ENCODE data around the gene GFI1B.

The GFI1B gene

DNA sequence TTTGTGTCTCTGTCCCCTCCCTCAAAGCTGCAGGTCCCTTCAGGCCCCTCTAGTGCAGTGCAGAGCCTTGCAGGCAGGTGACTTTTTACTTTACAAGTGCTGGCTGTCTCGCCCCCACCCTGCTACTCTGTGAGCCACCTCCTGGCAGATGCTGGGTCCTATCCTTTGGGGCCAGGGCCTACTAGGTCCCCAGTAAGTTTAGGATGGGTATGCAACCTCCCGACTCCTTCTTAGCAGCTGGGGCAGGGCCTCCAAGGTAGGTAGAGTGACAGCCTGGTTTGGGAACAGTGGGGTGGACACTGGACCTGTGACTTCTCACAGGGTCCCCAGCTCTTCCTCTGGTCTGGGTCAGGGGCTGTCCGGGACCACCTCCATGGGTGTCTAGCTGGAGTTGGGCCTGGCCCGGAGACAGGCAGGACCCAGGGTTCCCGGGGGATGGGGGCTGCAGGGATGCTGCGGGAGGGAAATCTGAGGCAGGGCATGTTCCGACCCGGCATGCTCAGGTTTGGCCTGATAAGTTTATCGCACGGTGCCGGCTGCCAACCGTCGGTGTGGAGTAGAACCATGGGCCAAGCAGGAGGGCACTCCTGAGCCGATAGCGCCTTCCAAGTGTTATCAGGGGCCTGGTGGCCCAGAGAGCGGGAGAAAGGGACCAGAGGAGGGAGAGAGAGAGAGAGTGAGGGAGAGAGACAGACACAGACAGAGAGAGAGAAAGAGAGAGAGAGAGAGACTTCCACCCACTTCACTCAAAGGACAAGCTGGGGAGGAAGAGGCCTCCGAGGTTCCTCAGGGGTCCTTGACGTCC lies 20.5 kb downstream of the GFI1B start:
- Histone ChIP-seq H2BK12ac (ENCODE audit: low read length) (no peak overlapping the region), H3K14ac (ENCODE audit: low read length) (no peak overlapping the region), H3K9me3 (ENCODE audit: insufficient read depth, low read depth, low read length) (no peaks in the 10 kb centered on the region), H3K27ac (ENCODE audit: low read depth, low read length) (no peak overlapping the region), H3K18ac (ENCODE audit: low read length) (no peak overlapping the region), H3K4ac (ENCODE audit: low read depth, low read length) (no peak overlapping the region), H4K91ac (ENCODE audit: low read depth, low read length) (no peak overlapping the region), H3K4me3 (ENCODE audit: low read depth, low read length) (no peak overlapping the region), H3K79me1 (ENCODE audit: low read length) (no peaks in the 10 kb centered on the region), H3K23ac (ENCODE audit: low read length) (no peak overlapping the region), H3K4me2 (ENCODE audit: low read length) (no peak overlapping the region), H3K36me3 (ENCODE audit: control insufficient read depth in 1 of 2, insufficient read depth in 2 of 2, low read length in 2 of 2) (no peaks in the 10 kb centered on the region), H4K12ac (ENCODE audit: low read depth, low read length) (no peak overlapping the region), H3K4me1 (ENCODE audit: control insufficient read depth in 1 of 2, insufficient read depth in 2 of 2, low read length in 2 of 2) (peaks cover 0 to 5% of the 10 kb centered on the region in 2 experiments), H3K9ac (ENCODE audit: low read length) (no peak overlapping the region), H4K8ac (ENCODE audit: low read depth, low read length) (no peak overlapping the region), H2BK120ac (ENCODE audit: insufficient read depth, low read length, poor library complexity) (no peak overlapping the region), H2AK5ac (ENCODE audit: low read length) (no peak overlapping the region), H3K79me2 (ENCODE audit: control insufficient read depth, insufficient read depth, low read length, poor library complexity) (peaks cover 1% of the 10 kb centered on the region), H2BK5ac (ENCODE audit: low read depth, low read length, poor library complexity) (no peak overlapping the region), H3K27me3 (ENCODE audit: insufficient read depth, low read length) (no peaks in the 10 kb centered on the region), H2AFZ (ENCODE audit: insufficient read depth, low read length, poor library complexity) (no peak overlapping the region)
- WGBS (ENCODE audit: extremely low coverage, insufficient coverage, insufficient read length), result no CpG with 5 or more reads among the region's 18 CpGs
- DNase-seq, result no peak

GRCh38 chr9:133002147-133003070 lies 23.9 kb downstream of the GFI1B start:
- no peak overlapping the region for H3K27ac ChIP-seq (ENCODE audit: low read depth, low read length)
- H4K8ac ChIP-seq (ENCODE audit: low read depth, low read length), result no peak overlapping the region
- H3K4ac ChIP-seq (ENCODE audit: low read depth, low read length), result no peak overlapping the region
- no peaks in the 10 kb centered on the region for H3K36me3 ChIP-seq (ENCODE audit: control insufficient read depth in 1 of 2, insufficient read depth in 2 of 2, low read length in 2 of 2)
- no peak overlapping the region for H4K91ac ChIP-seq (ENCODE audit: low read depth, low read length)
- H3K79me1 ChIP-seq (ENCODE audit: low read length), result no peaks in the 10 kb centered on the region
- no peaks in the 10 kb centered on the region for H3K4me1 ChIP-seq (ENCODE audit: control insufficient read depth in 1 of 2, insufficient read depth in 2 of 2, low read length in 2 of 2)
- H3K18ac ChIP-seq (ENCODE audit: low read length), result no peak overlapping the region
- no peak for DNase-seq
- WGBS (ENCODE audit: extremely low coverage, insufficient coverage, insufficient read length), result no CpG with 5 or more reads among the region's 13 CpGs
- H2AK5ac ChIP-seq (ENCODE audit: low read length), result no peak overlapping the region
- H2BK5ac ChIP-seq (ENCODE audit: low read depth, low read length, poor library complexity), result no peak overlapping the region
- H2BK12ac ChIP-seq (ENCODE audit: low read length), result no peak overlapping the region
- no peak overlapping the region for H4K12ac ChIP-seq (ENCODE audit: low read depth, low read length)
- no peak overlapping the region for H3K14ac ChIP-seq (ENCODE audit: low read length)
- no peak overlapping the region for H2BK120ac ChIP-seq (ENCODE audit: insufficient read depth, low read length, poor library complexity)
- no peak overlapping the region for H3K9ac ChIP-seq (ENCODE audit: low read length)
- no peaks in the 10 kb centered on the region for H3K27me3 ChIP-seq (ENCODE audit: insufficient read depth, low read length)
- H3K23ac ChIP-seq (ENCODE audit: low read length), result no peak overlapping the region
- H3K4me2 ChIP-seq (ENCODE audit: low read length), result no peak overlapping the region
- no peak overlapping the region for H3K4me3 ChIP-seq (ENCODE audit: low read depth, low read length)
- peaks cover 1% of the 10 kb centered on the region for H3K79me2 ChIP-seq (ENCODE audit: control insufficient read depth, insufficient read depth, low read length, poor library complexity)
- H3K9me3 ChIP-seq (ENCODE audit: insufficient read depth, low read depth, low read length), result peaks cover 6% of the 10 kb centered on the region
- H2AFZ ChIP-seq (ENCODE audit: insufficient read depth, low read length, poor library complexity), result no peak overlapping the region

- no peak overlapping the region for H3K18ac ChIP-seq (ENCODE audit: low read length)
- no peak overlapping the region for H3K14ac ChIP-seq (ENCODE audit: low read length)
- WGBS (ENCODE audit: extremely low coverage, insufficient coverage, insufficient read length), result no CpG with 5 or more reads among the region's 13 CpGs
These were observed 24.6 kb downstream of the GFI1B start for GRCh38 chr9:133003071-133003461.

GRCh38 chr9:133003671-133004090 lies 25.2 kb downstream of the GFI1B start:
- H4K91ac ChIP-seq (ENCODE audit: low read depth, low read length), result no peak overlapping the region
- H3K27me3 ChIP-seq (ENCODE audit: insufficient read depth, low read length), result no peaks in the 10 kb centered on the region
- no peak overlapping the region for H3K18ac ChIP-seq (ENCODE audit: low read length)
- no peak overlapping the region for H3K27ac ChIP-seq (ENCODE audit: low read depth, low read length)
- no peak overlapping the region for H2AK5ac ChIP-seq (ENCODE audit: low read length)
- H3K14ac ChIP-seq (ENCODE audit: low read length), result no peak overlapping the region
- H2BK5ac ChIP-seq (ENCODE audit: low read depth, low read length, poor library complexity), result no peak overlapping the region
- no peak overlapping the region for H2AFZ ChIP-seq (ENCODE audit: insufficient read depth, low read length, poor library complexity)
- H3K4me2 ChIP-seq (ENCODE audit: low read length), result no peak overlapping the region
- H3K9ac ChIP-seq (ENCODE audit: low read length), result no peak overlapping the region
- no peak overlapping the region for H3K23ac ChIP-seq (ENCODE audit: low read length)
- peaks cover 1% of the 10 kb centered on the region for H3K79me2 ChIP-seq (ENCODE audit: control insufficient read depth, insufficient read depth, low read length, poor library complexity)
- no peak for DNase-seq
- no CpG with 5 or more reads among the region's 9 CpGs for WGBS (ENCODE audit: extremely low coverage, insufficient coverage, insufficient read length)
- H3K79me1 ChIP-seq (ENCODE audit: low read length), result no peaks in the 10 kb centered on the region
- H3K4me1 ChIP-seq (ENCODE audit: control insufficient read depth in 1 of 2, insufficient read depth in 2 of 2, low read length in 2 of 2), result no peaks in the 10 kb centered on the region
- no peak overlapping the region for H4K12ac ChIP-seq (ENCODE audit: low read depth, low read length)
- H3K4ac ChIP-seq (ENCODE audit: low read depth, low read length), result no peak overlapping the region
- peaks cover 12% of the 10 kb centered on the region for H3K9me3 ChIP-seq (ENCODE audit: insufficient read depth, low read depth, low read length)
- H2BK120ac ChIP-seq (ENCODE audit: insufficient read depth, low read length, poor library complexity), result no peak overlapping the region
- H3K4me3 ChIP-seq (ENCODE audit: low read depth, low read length), result peak overlapping the region; percentile 26
- no peak overlapping the region for H2BK12ac ChIP-seq (ENCODE audit: low read length)
- no peaks in the 10 kb centered on the region for H3K36me3 ChIP-seq (ENCODE audit: control insufficient read depth in 1 of 2, insufficient read depth in 2 of 2, low read length in 2 of 2)
- no peak overlapping the region for H4K8ac ChIP-seq (ENCODE audit: low read depth, low read length)

More at GRCh38 chr9:133003071-133003461, 24.6 kb downstream of the GFI1B start:
- Histone ChIP-seq H3K23ac (ENCODE audit: low read length) (no peak overlapping the region), H3K79me2 (ENCODE audit: control insufficient read depth, insufficient read depth, low read length, poor library complexity) (peaks cover 1% of the 10 kb centered on the region), H3K9me3 (ENCODE audit: insufficient read depth, low read depth, low read length) (peaks cover 11% of the 10 kb centered on the region), H3K36me3 (ENCODE audit: control insufficient read depth in 1 of 2, insufficient read depth in 2 of 2, low read length in 2 of 2) (no peaks in the 10 kb centered on the region), H3K4me3 (ENCODE audit: low read depth, low read length) (no peak overlapping the region), H3K4me2 (ENCODE audit: low read length) (no peak overlapping the region), H3K27me3 (ENCODE audit: insufficient read depth, low read length) (no peaks in the 10 kb centered on the region), H3K79me1 (ENCODE audit: low read length) (no peaks in the 10 kb centered on the region), H4K91ac (ENCODE audit: low read depth, low read length) (no peak overlapping the region), H3K4ac (ENCODE audit: low read depth, low read length) (no peak overlapping the region), H3K4me1 (ENCODE audit: control insufficient read depth in 1 of 2, insufficient read depth in 2 of 2, low read length in 2 of 2) (no peaks in the 10 kb centered on the region), H2BK120ac (ENCODE audit: insufficient read depth, low read length, poor library complexity) (no peak overlapping the region), H2BK12ac (ENCODE audit: low read length) (no peak overlapping the region), H3K9ac (ENCODE audit: low read length) (no peak overlapping the region), H4K8ac (ENCODE audit: low read depth, low read length) (no peak overlapping the region), H2AK5ac (ENCODE audit: low read length) (no peak overlapping the region), H4K12ac (ENCODE audit: low read depth, low read length) (no peak overlapping the region), H3K27ac (ENCODE audit: low read depth, low read length) (no peak overlapping the region), H2BK5ac (ENCODE audit: low read depth, low read length, poor library complexity) (no peak overlapping the region), H2AFZ (ENCODE audit: insufficient read depth, low read length, poor library complexity) (no peak overlapping the region)
- no peak for DNase-seq
